Measurements from ENCODE around the gene IVD. TPM values are rescaled to one million over a fixed set of nuclear protein-coding genes. Genes with fewer than 3 reads are reported as not detected.

IVD gene
- total and polyA plus RNA-seq, 2 of the 4 experiments (the other 2 are of a cell fraction) = 31.7 to 41.1 TPM

GRCh38 chr15:40381818-40382529, 23.6 kb upstream of the IVD start:
- H2BK5ac ChIP-seq (ENCODE audit: low read depth, low read length, poor library complexity, severe bottlenecking) = peak overlapping the region; percentile 80
- no peaks in the 10 kb centered on the region for H3K27me3 ChIP-seq (ENCODE audit: control insufficient read depth, insufficient read depth, low read length)
- peaks cover 14% of the 10 kb centered on the region; the same call in 1 of the 2 replicates for H3K9me1 ChIP-seq (ENCODE audit: insufficient read depth, low read length)
- in situ Hi-C loops (cut with MboI; ENCODE audit: low sequenced_read_pairs) = no loop called here
- H3K36me3 ChIP-seq (ENCODE audit: control insufficient read depth, insufficient read depth, low read length) = peaks cover 5% of the 10 kb centered on the region
- no peak overlapping the region; the same call in 1 of the 2 replicates for H3K23ac ChIP-seq (ENCODE audit: low read depth, low read length)
- WGBS, 2 experiments (ENCODE audit: extremely low coverage in 2 of 2, insufficient read length in 1 of 2) = no CpG with 5 or more reads among the region's 11 CpGs
- no peak overlapping the region for H3K4me3 ChIP-seq (ENCODE audit: insufficient read depth, low read depth, low read length)
- no TSS peak for BruUV-seq (replicated peaks)
- no peaks in the 10 kb centered on the region for H3K9me3 ChIP-seq (ENCODE audit: control insufficient read depth, insufficient read depth, low read length)
- H4K91ac ChIP-seq (ENCODE audit: insufficient read depth, low read depth, low read length) = peak overlapping the region; percentile 92; the same call in 1 of the 2 replicates
- ChIA-PET POLR2A (ENCODE audit: unreplicated experiment) (interaction anchor here (0.6 kb wide), 2 partner anchors 27 to 58 kb away, joined by 3 read pairs; no protein-coding TSS in a partner anchor), CTCF (interaction anchor here (0.8 kb wide), 1 partner anchor 44 kb away, joined by 3 read pairs; no protein-coding TSS in a partner anchor)
- peak overlapping the region; percentile 88 for H2AK5ac ChIP-seq (ENCODE audit: low read depth, low read length)
- H3K79me1 ChIP-seq (ENCODE audit: low read depth in 1 of 2, low read length in 2 of 2) = peaks cover 25 to 42% of the 10 kb centered on the region in 2 experiments
- H4K20me1 ChIP-seq (ENCODE audit: insufficient read depth, low read length) = no peaks in the 10 kb centered on the region
- peak overlapping the region; percentile 99 for H2BK20ac ChIP-seq (ENCODE audit: low read depth, low read length)
- H3K18ac ChIP-seq (ENCODE audit: low read depth, low read length) = peak overlapping the region; percentile 94; the same call in 1 of the 2 replicates
- peak overlapping the region; percentile 97 for H2AFZ ChIP-seq (replicated peaks; ENCODE audit: low read length, poor library complexity)
- no peak overlapping the region; the same call in 1 of the 2 replicates for H3K56ac ChIP-seq (ENCODE audit: extremely low read depth, insufficient read depth, low read length)
- peak overlapping the region; percentile 97 for H3K4ac ChIP-seq (ENCODE audit: low read depth, low read length)
- DNase-seq (no peak), ATAC-seq (ENCODE audit: low read depth) (no peak)
- peak overlapping the region; percentile 99 for H2BK15ac ChIP-seq (ENCODE audit: low read depth, low read length)
- 0 out of 2 replicates have a peak overlapping the region, but pooled peaks have one; percentile 93 for H3K14ac ChIP-seq (replicated peaks; ENCODE audit: low read depth, low read length)
- intact Hi-C loops (cut with micrococcal nuclease) = loop anchor here (2.0 kb wide), 2 partner anchors 23 to 55 kb away; partner anchors contain the start of gene IVD
- H3K9ac ChIP-seq (ENCODE audit: low read depth, low read length) = no peak overlapping the region
- dilution Hi-C loops (cut with HindIII; ENCODE audit: low sequenced_read_pairs, unreplicated experiment) = no loop called here
- no peak overlapping the region; the same call in 1 of the 2 replicates for H3K27ac ChIP-seq (ENCODE audit: insufficient read depth, low read length)
- H4K5ac ChIP-seq (ENCODE audit: low read depth, low read length) = peak overlapping the region; percentile 100
- H3K4me2 ChIP-seq (ENCODE audit: low read depth, low read length) = no peak overlapping the region
- H3K4me1 ChIP-seq (ENCODE audit: control insufficient read depth, insufficient read depth, low read length) = peaks cover 4% of the 10 kb centered on the region
- H2AK9ac ChIP-seq (replicated peaks; ENCODE audit: low read depth, low read length, poor library complexity) = no peak overlapping the region
- H2BK120ac ChIP-seq (ENCODE audit: low read depth, low read length) = peak overlapping the region; percentile 98
- H4K8ac ChIP-seq (ENCODE audit: low read depth in 2 of 2, low read length in 2 of 2) = peak overlapping the region; percentile 98 to 100
- no peak for TF ChIP-seq POLR2A (IDR thresholded peaks at IDR 0.05; ENCODE audit: low read depth, low read length)
- TF ChIP-seq MXI1 (IDR thresholded peaks at IDR 0.05; ENCODE audit: borderline replicate concordance, low read depth, low read length) = no peak
- no peak for TF ChIP-seq CHD1 (IDR thresholded peaks at IDR 0.05; ENCODE audit: low read depth, low read length)
- no peak for TF ChIP-seq SMC3 (IDR thresholded peaks at IDR 0.05; ENCODE audit: low read depth, low read length)
- no peak for TF ChIP-seq MAFK (IDR thresholded peaks at IDR 0.05; ENCODE audit: low read depth, low read length)
- TF ChIP-seq, protein P1, sequence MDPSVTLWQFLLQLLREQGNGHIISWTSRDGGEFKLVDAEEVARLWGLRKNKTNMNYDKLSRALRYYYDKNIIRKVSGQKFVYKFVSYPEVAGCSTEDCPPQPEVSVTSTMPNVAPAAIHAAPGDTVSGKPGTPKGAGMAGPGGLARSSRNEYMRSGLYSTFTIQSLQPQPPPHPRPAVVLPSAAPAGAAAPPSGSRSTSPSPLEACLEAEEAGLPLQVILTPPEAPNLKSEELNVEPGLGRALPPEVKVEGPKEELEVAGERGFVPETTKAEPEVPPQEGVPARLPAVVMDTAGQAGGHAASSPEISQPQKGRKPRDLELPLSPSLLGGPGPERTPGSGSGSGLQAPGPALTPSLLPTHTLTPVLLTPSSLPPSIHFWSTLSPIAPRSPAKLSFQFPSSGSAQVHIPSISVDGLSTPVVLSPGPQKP (IDR thresholded peaks at IDR 0.05; ENCODE audit: borderline replicate concordance, low read depth, low read length) = no peak
- no peak for TF ChIP-seq RCOR1 (IDR thresholded peaks at IDR 0.05; ENCODE audit: insufficient replicate concordance, low read length)
- TF ChIP-seq, protein P2, sequence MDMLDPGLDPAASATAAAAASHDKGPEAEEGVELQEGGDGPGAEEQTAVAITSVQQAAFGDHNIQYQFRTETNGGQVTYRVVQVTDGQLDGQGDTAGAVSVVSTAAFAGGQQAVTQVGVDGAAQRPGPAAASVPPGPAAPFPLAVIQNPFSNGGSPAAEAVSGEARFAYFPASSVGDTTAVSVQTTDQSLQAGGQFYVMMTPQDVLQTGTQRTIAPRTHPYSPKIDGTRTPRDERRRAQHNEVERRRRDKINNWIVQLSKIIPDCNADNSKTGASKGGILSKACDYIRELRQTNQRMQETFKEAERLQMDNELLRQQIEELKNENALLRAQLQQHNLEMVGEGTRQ (IDR thresholded peaks at IDR 0.05; ENCODE audit: low read depth, low read length) = no peak
- TF ChIP-seq BHLHE40 (IDR thresholded peaks at IDR 0.05; ENCODE audit: low read depth, low read length) = no peak
- no peak for TF ChIP-seq RAD21 (IDR thresholded peaks at IDR 0.05; ENCODE audit: low read length)
- no peak for TF ChIP-seq NFE2L2 (IDR thresholded peaks at IDR 0.05; ENCODE audit: low read depth, low read length)
- no peak for TF ChIP-seq MAZ (IDR thresholded peaks at IDR 0.05; ENCODE audit: borderline replicate concordance, low read depth, low read length)
- TF ChIP-seq RFX5 (IDR thresholded peaks at IDR 0.05; ENCODE audit: low read depth, low read length) = no peak
- no peak for TF ChIP-seq FOS (IDR thresholded peaks at IDR 0.05; ENCODE audit: low read depth, low read length)

Measured in IMR-90 (cell line).